Stimulated activated naive B cell treated with anti-CD40 and anti-IgM and Interleukin-4, amounts not matched to agents 10 μg/mL and 1 μg/mL and 100 μg/mL, for 72 hours (primary cell): ENCODE results near the gene RBM33.

Experiments used
- ATAC-seq, 2 donors: fragments of 150-1000 bp; cut with Tn5 transposase; replicated peaks; 2 replicates each; pipeline ENCODE4 v1.10.0; 2021; ENCODE audit warnings: moderate library complexity in 1 of 2
- DNase-seq: peaks from one replicate; pipeline ENCODE4 v3.0.0; 2021
- H3K27ac Mint-ChIP-seq: one replicate; pipeline ENCODE4 v1.8.0; 2022; ENCODE audit warnings: mild to moderate bottlenecking, mixed read lengths
- H3K27me3 Mint-ChIP-seq, 2 donors: one replicate each; pipeline ENCODE4 v1.8.0; 2022; ENCODE audit warnings: mixed read lengths in 2 of 2
- H3K36me3 Mint-ChIP-seq, 2 donors: one replicate each; pipeline ENCODE4 v1.8.0; 2022; ENCODE audit warnings: mixed read lengths in 2 of 2, mild to moderate bottlenecking in 1 of 2
- H3K4me1 Mint-ChIP-seq, 2 donors: one replicate each; pipeline ENCODE4 v1.8.0; 2022; ENCODE audit warnings: mixed read lengths in 2 of 2, mild to moderate bottlenecking in 1 of 2
- H3K4me3 Mint-ChIP-seq, 2 donors: one replicate each; pipeline ENCODE4 v1.8.0; 2022; ENCODE audit warnings: mild to moderate bottlenecking in 2 of 2, mixed read lengths in 2 of 2, moderate library complexity in 1 of 2
- H3K9me3 Mint-ChIP-seq, 2 donors: one replicate each; pipeline ENCODE4 v1.8.0; 2022; ENCODE audit warnings: mixed read lengths in 2 of 2, mild to moderate bottlenecking in 1 of 2

RBM33 gene

GRCh38 chr7:155700847-155701246, 56.4 kb downstream of the RBM33 start:
- DNase-seq, result no peak
- H3K4me3 Mint-ChIP-seq, result no peak overlapping the region
- peaks cover 21 to 31% of the 10 kb centered on the region in 2 donors for H3K4me1 Mint-ChIP-seq
- H3K36me3 Mint-ChIP-seq, result peaks cover 32 to 54% of the 10 kb centered on the region in 2 donors
- ATAC-seq, result no peak
- H3K27me3 Mint-ChIP-seq, result no peaks in the 10 kb centered on the region
- no peak overlapping the region for H3K27ac Mint-ChIP-seq
- H3K9me3 Mint-ChIP-seq, result no peaks in the 10 kb centered on the region

GRCh38 chr7:155701972-155702544, 57.6 kb downstream of the RBM33 start:
- DNase-seq, result no peak
- peaks cover 17 to 19% of the 10 kb centered on the region in 2 donors for H3K4me1 Mint-ChIP-seq
- no peak for ATAC-seq
- H3K27ac Mint-ChIP-seq, result no peak overlapping the region
- H3K9me3 Mint-ChIP-seq, result no peaks in the 10 kb centered on the region
- H3K27me3 Mint-ChIP-seq, result no peaks in the 10 kb centered on the region
- H3K36me3 Mint-ChIP-seq, result peaks cover 35 to 55% of the 10 kb centered on the region in 2 donors
- H3K4me3 Mint-ChIP-seq, result no peak overlapping the region

- H3K36me3 Mint-ChIP-seq, result peaks cover 34 to 54% of the 10 kb centered on the region in 2 donors
- H3K4me3 Mint-ChIP-seq, result no peak overlapping the region
- no peak for ATAC-seq
- no peaks in the 10 kb centered on the region for H3K9me3 Mint-ChIP-seq
- no peaks in the 10 kb centered on the region for H3K27me3 Mint-ChIP-seq
- H3K4me1 Mint-ChIP-seq, result peaks cover 13 to 17% of the 10 kb centered on the region in 2 donors
- peak overlapping the region; percentile 75 for H3K27ac Mint-ChIP-seq
- no peak for DNase-seq
These were observed 58.2 kb downstream of the RBM33 start for GRCh38 chr7:155702616-155703015.

DNA sequence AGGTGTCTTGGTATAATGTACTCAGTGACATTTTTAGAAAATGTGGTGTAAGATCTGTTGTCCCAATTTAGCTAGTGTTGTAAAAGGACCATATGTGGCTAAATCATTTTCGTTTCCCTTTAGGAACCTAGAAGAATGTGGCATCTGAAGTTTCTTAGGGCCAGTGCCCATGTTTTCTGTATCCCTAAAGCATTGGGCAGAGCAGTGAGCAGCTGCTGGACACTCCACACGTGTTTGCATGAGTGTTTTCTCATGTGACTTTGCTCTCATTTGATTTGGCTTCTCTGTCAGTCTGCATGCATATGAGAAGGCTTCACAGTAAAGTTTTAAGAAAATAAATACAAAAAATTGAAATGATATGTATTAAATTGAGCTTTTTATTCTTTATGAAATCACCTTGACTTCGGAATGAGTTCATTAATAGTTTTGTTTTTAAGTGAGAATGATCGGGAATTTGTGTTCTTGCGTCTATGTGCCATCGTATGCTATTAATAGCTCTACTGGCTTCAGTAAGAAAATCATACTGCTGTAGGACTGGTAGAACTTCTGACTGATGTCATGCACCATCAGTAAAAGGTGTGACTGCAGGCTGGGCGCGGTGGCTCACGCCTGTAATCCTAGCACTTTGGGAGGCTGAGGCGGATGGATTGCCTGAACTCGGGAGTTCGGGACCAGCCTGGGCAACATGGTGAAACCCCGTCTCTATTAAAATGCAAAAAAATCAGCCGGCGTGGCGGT, 61.3 kb downstream of the RBM33 start:
- Mint-ChIP-seq H3K27me3 (no peaks in the 10 kb centered on the region), H3K9me3 (no peaks in the 10 kb centered on the region), H3K4me3 (no peak overlapping the region), H3K36me3 (peaks cover 30 to 41% of the 10 kb centered on the region in 2 donors), H3K27ac (no peak overlapping the region), H3K4me1 (peaks cover 12% of the 10 kb centered on the region in 2 donors)
- DNase-seq (no peak), ATAC-seq (no peak)

- Mint-ChIP-seq H3K36me3 (peaks cover 35 to 43% of the 10 kb centered on the region in 2 donors), H3K27ac (peak overlapping the region; percentile 26), H3K27me3 (no peaks in the 10 kb centered on the region), H3K4me3 (no peak overlapping the region), H3K9me3 (no peaks in the 10 kb centered on the region), H3K4me1 (peaks cover 12 to 15% of the 10 kb centered on the region in 2 donors)
- DNase-seq (no peak), ATAC-seq (no peak)
These were observed 61.9 kb downstream of the RBM33 start for GRCh38 chr7:155706376-155706775.

- peak in 1 of 2 donors; percentile 31 for ATAC-seq
- DNase-seq, result no peak
- no peaks in the 10 kb centered on the region for H3K27me3 Mint-ChIP-seq
- peaks cover 30 to 31% of the 10 kb centered on the region in 2 donors for H3K4me1 Mint-ChIP-seq
- H3K27ac Mint-ChIP-seq, result no peak overlapping the region
- H3K9me3 Mint-ChIP-seq, result no peaks in the 10 kb centered on the region
- peaks cover 43 to 44% of the 10 kb centered on the region in 2 donors for H3K36me3 Mint-ChIP-seq
- H3K4me3 Mint-ChIP-seq, result no peak overlapping the region
These were observed 65.0 kb downstream of the RBM33 start for GRCh38 chr7:155709453-155709852.

GRCh38 chr7:155710031-155710430, 65.6 kb downstream of the RBM33 start:
- H3K9me3 Mint-ChIP-seq, result no peaks in the 10 kb centered on the region
- H3K27ac Mint-ChIP-seq, result no peak overlapping the region
- DNase-seq (no peak), ATAC-seq (no peak)
- no peaks in the 10 kb centered on the region for H3K27me3 Mint-ChIP-seq
- H3K4me1 Mint-ChIP-seq, result peaks cover 35% of the 10 kb centered on the region in 2 donors
- H3K36me3 Mint-ChIP-seq, result peaks cover 46 to 49% of the 10 kb centered on the region in 2 donors
- no peak overlapping the region for H3K4me3 Mint-ChIP-seq

- Mint-ChIP-seq H3K36me3 (peaks cover 42 to 46% of the 10 kb centered on the region in 2 donors), H3K9me3 (no peaks in the 10 kb centered on the region), H3K27ac (no peak overlapping the region), H3K27me3 (no peaks in the 10 kb centered on the region), H3K4me3 (no peak overlapping the region), H3K4me1 (peaks cover 35% of the 10 kb centered on the region in 2 donors)
- ATAC-seq (peak in 1 of 2 donors; percentile 29), DNase-seq (no peak)
These were observed 66.1 kb downstream of the RBM33 start for GRCh38 chr7:155710530-155710929.

DNA sequence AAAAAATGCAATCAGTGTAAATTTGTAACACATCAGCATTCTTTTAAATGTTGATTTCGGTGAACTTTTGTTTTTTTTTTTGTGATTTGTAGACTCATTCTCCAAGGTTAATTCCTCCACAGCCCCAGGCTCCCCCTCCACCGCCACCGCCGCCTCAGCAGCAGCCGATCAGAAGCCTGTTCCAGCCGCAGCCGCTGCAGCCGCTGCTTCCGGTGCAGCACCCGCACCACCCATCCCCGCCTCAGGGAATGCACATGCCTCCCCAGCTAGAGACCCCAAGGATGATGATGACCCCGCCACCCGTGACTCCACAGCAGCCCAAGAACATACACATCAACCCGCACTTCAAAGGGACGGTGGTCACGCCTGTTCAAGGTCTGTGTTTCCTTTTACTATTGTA, 66.6 kb downstream of the RBM33 start:
- no peak for ATAC-seq
- Mint-ChIP-seq H3K36me3 (peaks cover 39 to 45% of the 10 kb centered on the region in 2 donors), H3K4me1 (peaks cover 34 to 35% of the 10 kb centered on the region in 2 donors), H3K9me3 (no peaks in the 10 kb centered on the region), H3K27me3 (no peaks in the 10 kb centered on the region), H3K4me3 (no peak overlapping the region), H3K27ac (peak overlapping the region; percentile 52)
- no peak for DNase-seq

DNA sequence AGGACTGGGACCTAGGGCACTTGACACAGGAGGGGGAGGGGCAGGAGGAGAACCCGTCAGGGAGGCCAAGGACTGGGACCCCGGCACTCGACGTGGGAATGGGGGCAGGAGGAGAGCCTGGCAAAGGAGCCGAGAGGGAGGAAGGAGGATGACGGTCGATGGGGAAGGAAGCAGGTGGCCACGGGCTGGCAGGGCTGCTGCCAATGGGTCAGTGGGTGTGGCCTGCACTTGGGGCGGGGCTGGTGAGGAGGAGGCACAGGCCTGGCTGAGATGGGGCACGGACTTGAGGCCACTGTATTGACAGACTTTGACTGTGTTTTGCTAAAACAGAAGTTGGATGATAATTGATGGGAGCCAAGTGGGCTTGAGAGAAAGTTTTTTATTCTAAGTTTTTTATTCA, 68.9 kb downstream of the RBM33 start:
- no peaks in the 10 kb centered on the region for H3K27me3 Mint-ChIP-seq
- no peak for ATAC-seq
- no peak for DNase-seq
- no peaks in the 10 kb centered on the region for H3K9me3 Mint-ChIP-seq
- H3K36me3 Mint-ChIP-seq, result peaks cover 34 to 45% of the 10 kb centered on the region in 2 donors
- H3K27ac Mint-ChIP-seq, result peak overlapping the region; percentile 38
- no peak overlapping the region for H3K4me3 Mint-ChIP-seq
- H3K4me1 Mint-ChIP-seq, result peaks cover 36 to 37% of the 10 kb centered on the region in 2 donors

DNA sequence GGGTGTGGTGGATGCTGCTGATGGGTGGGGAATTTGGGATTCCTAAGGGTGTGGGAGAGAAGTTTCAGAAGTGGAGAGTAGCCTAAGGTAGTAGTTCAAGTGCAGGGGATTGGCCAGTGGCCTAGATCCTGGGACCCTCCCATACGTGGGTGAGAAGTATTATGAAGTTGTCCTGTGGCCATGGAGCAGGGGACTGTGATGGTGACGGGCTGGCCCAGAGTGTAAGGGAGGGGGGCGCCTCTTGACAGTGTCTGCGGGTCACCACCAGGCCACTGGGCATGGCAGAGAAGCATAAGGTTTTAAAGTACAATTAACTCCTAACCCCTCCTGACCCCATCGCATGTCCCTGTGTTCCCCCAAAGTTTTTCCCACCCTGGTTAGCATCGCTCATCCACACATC, 70.2 kb downstream of the RBM33 start:
- DNase-seq, result no peak
- no peaks in the 10 kb centered on the region for H3K9me3 Mint-ChIP-seq
- H3K4me3 Mint-ChIP-seq, result no peak overlapping the region
- H3K4me1 Mint-ChIP-seq, result peaks cover 36 to 40% of the 10 kb centered on the region in 2 donors
- no peak for ATAC-seq
- peak overlapping the region; percentile 42 for H3K27ac Mint-ChIP-seq
- no peaks in the 10 kb centered on the region for H3K27me3 Mint-ChIP-seq
- peaks cover 34 to 49% of the 10 kb centered on the region in 2 donors for H3K36me3 Mint-ChIP-seq

DNA sequence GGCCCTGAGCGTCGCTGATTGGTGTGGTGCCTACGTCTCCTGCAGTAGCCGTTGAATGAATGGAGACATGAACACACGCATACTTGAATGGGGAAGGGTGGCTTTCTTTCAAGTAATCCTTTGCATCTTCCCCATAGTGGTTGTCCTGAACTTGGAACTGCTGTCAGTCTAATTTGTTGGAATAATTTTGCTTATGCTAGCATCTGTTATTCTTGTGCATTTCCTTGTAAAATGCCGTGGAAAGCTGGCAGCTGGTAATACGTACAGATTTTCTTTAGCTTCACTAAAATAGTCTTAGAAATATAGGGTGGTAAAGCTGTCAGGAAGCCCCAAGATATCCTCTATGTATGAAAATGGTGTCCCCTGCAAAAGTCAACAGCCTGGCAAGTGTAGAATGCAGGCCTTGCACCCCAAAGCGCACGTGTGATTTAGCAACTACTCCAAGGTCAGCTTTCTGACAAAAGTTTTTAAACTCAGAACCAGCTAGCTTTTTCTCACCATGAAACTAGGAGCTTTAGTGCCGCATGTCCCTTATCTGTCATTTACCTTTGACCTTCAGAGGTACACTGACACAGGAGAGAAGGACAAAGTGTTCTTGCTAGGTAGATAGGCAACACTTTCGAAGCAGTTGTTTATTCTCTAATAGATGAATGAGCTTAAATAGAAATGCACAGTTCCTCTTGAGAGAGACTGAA, 70.8 kb downstream of the RBM33 start:
- H3K9me3 Mint-ChIP-seq, result no peaks in the 10 kb centered on the region
- peaks cover 38 to 46% of the 10 kb centered on the region in 2 donors for H3K4me1 Mint-ChIP-seq
- no peak for ATAC-seq
- no peaks in the 10 kb centered on the region for H3K27me3 Mint-ChIP-seq
- no peak for DNase-seq
- peaks cover 34 to 49% of the 10 kb centered on the region in 2 donors for H3K36me3 Mint-ChIP-seq
- peak overlapping the region; percentile 42 for H3K27ac Mint-ChIP-seq
- no peak overlapping the region for H3K4me3 Mint-ChIP-seq

DNA sequence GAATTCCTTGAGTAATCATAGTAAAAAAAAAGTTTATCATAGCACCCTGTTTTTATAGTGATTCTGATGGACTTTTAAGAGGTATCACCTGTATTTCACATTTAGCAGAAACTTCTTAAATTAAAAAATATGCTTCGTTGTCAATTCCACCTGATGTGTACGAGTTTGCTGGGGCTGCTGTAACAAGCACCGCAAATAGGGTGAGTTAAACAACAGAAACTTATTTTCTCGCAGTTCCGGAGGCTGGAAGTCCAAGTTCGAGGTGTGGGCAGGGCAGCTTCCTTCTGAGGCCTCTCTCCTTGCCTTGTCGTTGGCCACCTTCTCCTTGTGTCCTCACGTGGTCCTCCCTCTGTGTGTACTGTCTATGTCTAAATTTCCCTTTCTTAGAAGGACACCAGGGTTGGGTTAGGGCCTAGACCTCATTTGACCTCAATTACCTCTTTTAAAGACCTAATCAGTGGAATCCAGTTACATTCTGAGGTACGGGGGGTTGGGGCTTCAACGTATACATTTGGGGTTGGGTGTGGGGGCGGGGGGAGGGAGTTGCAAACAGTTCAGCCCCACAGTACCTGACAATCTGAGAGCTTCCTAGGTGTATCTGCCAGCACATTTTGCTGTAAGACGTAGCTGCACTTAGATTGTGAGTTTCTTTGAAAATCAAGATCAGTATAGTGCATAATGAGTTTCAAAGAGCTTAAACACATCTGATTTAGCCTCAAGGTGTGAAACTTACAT, 72.7 kb downstream of the RBM33 start:
- DNase-seq (no peak), ATAC-seq (no peak)
- no peak overlapping the region for H3K27ac Mint-ChIP-seq
- peaks cover 43 to 60% of the 10 kb centered on the region in 2 donors for H3K4me1 Mint-ChIP-seq
- peaks cover 27 to 49% of the 10 kb centered on the region in 2 donors for H3K36me3 Mint-ChIP-seq
- no peaks in the 10 kb centered on the region for H3K27me3 Mint-ChIP-seq
- H3K9me3 Mint-ChIP-seq, result no peaks in the 10 kb centered on the region
- no peak overlapping the region for H3K4me3 Mint-ChIP-seq

- Mint-ChIP-seq H3K4me3 (no peak overlapping the region), H3K36me3 (peaks cover 4 to 38% of the 10 kb centered on the region in 2 donors), H3K9me3 (no peaks in the 10 kb centered on the region), H3K27ac (peak overlapping the region; percentile 86), H3K4me1 (peaks cover 29 to 59% of the 10 kb centered on the region in 2 donors), H3K27me3 (no peaks in the 10 kb centered on the region)
- ATAC-seq (peak in 1 of 2 donors; percentile 31), DNase-seq (no peak)
These were observed 76.6 kb downstream of the RBM33 start for GRCh38 chr7:155721056-155721455.
